ENCODE results near the gene C22orf31.

C22orf31 gene

DNA sequence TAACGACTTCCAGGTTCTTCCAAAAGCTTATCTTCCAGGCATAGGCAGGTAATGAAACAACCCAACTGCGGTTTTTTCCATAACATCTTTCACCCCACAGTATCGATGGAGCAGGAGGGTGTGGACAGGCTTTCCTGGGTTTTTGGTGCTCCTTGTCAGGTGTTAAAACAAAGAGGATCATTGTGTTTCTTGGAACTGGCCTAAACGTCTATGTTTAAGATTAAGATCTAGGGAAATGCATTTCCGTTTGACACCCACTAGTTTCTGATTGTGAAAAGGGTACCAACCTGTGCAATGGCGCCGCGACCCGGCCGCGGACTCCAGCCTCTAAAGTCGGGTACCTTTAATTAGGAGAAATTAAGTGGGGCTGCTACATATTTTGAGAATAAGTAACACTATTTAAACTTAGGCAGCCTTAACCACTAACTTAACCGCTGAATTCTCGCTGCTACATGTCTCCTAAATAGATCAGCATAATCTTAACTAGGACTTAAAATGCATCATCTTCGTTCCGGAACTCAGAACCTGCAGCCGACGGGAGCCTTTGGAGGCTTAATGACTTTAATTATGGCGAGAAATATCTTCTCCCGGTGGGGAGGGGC, 31.5 kb downstream of the C22orf31 start:
- peak in 2 of 56 donors; percentile 8 to 30 for DNase-seq

DNA sequence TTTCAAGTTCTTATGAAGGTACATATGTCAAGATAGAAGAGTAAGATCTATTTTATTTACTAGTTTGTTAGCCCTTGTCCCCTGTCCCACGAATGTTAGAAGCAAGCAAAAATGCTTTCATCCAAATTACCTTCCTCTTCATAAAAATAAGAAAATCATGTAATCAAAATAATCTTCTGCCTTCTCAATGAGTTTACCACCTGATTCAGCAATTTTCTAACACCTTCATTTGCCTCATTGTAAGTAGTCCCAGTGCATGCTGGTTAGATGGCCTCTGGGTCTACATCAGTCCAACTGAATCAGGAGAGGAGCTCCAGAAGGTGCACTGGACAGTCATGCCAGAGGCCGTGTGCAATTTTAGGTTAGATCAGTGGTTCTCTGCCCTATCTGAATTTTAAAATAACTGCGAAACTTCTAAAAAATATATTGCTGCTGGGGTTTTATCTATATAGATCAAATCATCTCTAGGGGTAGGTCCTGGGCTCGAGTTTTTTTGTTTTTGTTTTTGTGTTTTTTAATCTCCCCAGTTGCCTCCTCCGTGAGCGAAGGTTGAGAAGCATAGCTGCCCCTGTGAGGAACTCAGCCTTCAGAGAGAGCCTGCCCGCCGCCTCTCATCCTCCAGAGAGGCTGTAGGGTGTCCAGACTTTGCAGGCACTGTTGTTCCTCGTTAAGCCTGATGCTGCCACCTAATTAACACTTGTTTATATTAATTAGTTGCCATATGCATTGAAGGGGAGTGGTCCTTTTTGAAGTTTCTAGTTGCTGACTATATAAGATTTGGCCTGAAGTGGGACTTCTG, 32.2 kb downstream of the C22orf31 start:
- no peak for DNase-seq

DNA sequence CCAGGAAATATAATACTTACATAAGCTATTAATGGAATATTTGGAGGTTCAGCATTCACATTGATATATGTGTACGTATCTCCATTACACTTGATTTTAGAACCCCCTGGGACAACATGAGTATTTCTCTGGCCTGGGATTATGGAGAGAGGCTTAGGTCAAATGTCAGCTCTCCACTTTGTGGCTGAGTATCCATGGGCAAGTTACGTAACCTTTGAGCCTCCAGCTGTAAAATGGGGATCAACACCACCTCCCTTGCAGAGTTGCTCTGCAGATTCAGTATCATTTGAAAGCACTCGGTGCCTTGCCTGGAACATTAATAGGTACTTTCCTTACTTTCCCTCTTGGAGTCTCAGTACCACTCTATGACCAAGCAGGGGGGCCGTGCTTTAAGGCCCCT, 33.2 kb downstream of the C22orf31 start:
- no peak for DNase-seq

DNA sequence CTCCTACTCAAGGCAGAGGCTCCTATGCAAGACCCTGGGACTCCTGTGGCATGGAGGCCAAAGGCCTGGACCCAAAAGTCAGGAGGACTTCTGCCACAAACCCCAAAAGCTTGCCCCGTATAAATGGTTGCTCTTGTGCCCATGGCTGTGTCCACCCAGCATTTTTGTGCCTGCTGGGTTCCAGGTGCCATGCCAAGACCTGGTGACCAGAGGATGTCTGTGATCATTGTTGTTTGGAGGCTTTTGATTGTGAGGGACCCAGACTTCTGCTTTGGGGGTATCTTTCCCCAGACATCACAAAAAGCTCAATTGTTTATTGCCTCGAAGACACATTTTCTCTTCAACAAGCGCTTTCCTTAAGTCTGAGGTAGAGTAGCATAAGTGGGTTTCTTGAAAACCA, 35.1 kb downstream of the C22orf31 start:
- DNase-seq: no peak

DNA sequence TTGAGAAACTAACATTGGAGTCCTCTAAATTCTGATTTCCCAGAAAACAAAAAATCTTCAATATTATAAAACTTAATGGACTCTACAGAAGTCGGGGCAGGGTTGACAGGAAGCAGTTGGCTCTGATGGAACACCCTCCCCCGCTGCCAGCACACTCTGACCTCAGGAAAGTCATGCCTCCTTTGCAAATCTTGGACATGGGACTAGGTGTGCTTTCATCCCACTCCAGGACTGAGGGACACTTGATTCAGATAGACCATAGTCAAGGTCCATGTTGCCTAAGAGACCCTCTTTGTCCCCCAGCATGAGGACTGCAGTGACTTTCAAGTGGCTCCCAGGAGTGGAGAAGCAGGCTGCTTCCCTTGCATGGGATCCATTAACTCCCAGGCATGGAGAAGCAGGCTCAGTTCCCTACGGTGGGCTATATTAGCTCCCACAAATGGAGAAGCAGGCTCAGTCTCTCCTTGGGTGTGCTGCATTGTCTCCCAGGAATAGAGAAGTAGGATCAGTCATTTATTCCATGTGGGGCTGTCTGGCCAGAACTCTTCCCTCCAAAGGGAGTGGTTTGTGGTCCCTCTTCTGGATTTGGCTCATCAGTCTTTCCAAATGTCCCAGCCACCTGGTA, 38.3 kb downstream of the C22orf31 start:
- DNase-seq: no peak

DNA sequence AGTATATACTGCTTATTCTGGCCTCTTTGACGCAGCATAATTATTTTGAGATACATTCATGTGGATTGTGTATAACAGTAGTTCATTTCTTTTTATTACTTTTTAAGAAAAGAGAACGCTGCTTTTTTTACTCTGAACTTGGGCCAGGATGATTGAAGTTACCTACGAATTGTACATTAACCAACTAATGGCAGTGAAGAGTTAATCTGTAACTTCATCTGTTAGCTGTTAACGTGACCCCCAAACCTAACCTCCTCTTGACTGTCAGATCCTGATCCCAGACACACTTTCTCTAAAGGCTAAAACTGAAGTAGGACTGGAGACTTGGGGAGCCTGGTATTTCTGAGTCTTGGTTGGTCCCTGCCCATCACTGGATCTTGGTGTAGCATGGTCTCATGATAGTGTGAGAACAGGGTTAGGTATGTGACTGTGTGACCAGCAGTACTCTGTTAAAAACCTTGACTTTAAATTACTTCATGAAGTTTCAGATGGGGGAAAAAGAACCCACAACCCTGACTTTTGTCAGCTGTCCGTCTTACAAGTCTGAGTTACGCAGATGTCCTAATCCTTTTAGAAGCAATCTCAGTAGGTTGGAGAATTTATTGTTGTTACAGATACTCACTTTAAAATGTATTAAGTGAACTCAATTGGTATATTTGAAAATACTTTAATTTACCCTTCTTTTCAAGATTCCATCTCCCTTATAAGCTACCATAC, 39.4 kb downstream of the C22orf31 start:
- no peak for DNase-seq

DNA sequence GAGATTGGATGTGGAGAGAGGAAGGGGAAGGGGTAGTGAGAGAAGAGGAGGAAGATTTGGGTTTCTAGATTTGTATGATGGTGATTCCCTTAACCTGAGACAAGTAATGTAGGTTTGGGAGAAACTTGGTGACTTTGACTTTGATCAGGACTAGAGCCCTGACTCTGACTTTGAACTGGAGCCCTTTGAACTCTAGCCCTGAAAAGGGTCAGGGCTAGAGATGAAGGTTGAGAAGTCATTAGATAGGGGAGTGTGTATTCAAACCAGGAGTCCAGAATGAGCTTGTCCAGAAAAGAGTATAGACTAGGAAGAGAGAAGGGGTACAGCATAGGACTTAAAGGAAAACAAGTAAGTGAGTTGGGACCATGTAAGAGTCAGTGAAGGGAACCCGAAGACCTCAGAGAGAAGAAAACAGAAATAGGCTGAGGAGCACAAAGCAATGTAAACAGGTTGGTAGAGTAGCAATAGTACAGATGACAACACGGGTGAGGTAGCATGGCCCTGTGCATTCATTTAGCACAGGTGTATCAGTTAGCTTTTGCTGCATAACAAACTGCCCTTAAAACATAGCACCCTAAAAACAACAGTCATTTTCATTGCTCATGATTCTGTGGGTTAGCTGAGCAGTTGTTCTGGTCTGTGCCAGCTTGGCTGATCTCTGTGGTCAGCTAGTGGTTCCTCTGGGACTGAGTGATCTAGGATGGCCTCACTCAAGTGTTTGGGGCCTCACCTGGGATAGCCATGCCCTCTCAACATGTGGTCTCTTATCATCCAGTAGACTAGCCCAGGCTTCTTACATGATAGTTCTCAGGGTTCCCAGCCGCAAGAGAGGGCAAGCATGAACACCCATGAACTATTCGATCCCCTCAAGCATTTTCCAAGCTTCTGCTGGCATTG, 43.1 kb downstream of the C22orf31 start:
- DNase-seq: no peak

DNA sequence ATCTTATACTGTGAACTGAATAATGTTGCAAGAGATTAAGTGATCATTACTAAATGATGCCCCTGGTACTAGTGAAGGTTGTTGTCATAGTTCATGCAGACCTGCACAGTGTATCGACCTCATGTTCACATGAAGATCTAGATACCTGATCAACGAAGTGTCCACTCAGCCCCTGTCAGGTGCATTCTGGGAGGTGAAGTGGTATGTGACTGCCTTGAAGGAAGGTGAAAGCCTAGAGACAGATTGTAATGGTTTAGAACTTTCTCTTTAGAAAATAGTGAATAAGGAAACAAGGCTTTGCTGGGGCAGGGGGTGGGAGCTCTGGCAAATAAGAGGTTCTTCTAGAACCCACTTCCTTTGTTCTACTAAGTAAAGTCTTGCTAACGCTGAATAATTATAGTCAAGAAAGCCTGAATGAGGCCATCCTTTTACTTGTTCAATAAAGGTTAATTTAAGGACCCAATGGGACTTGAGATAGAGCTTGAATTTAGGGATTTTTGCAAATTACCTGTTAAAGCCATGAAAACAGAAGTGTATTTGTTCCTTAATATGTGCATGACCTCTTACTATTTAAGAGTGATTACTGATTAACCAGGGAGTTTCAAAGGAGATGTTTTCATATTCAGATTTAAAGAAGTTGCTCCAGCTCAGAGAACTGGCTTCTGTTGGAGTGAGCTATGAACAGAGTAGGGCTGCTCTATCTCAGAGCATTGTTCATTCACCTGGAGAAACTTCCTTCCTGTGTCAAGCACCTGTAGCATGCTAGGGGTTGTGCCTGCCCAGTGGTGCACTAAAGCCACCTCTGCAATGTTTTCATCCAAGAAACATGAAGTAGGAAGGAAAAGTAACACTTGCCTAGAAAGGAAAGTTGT, 45.3 kb downstream of the C22orf31 start:
- no peak for DNase-seq

DNA sequence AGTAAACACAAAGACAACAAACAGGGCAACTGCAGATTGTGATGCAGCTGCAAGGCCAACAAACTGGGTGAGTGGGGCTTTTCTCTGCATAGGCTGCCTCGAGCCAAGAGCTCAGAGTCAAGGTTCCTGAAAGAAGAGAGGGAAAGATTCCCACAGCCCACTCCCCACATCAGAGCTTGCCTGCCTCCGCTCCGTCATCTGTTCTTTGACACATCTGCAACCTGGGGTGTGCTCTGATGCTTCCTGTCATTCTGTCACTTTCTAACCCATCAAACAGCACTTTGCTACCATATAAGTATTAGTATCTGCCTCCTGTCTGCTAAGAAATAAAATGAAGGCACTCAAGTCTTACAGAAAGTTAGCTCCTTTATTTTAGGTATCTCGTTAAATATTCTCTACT, 46.9 kb downstream of the C22orf31 start:
- peak in 8 of 56 donors; percentile 5 to 28 (median 20) for DNase-seq

DNA sequence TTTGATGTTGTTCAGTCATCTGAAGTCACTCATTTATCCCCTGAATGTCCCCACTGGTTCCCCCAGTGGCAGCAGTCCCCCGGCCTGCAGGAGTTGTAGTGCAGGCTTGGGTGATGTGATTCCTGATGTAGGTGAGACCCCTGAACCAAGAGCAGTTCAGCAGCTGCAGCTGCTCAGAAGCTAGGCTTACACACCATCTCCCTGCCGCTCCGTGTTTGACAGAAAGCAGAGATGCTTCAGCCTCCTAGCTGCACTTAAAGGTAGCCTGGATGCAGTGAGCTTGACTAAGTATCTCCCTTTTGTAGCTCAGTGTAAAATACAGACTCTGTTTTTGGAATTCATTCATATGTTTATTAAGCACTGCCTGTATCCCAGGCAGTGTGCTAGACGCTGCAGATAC, 47.3 kb downstream of the C22orf31 start:
- DNase-seq: peak in 2 of 56 donors; percentile 3 to 24

DNA sequence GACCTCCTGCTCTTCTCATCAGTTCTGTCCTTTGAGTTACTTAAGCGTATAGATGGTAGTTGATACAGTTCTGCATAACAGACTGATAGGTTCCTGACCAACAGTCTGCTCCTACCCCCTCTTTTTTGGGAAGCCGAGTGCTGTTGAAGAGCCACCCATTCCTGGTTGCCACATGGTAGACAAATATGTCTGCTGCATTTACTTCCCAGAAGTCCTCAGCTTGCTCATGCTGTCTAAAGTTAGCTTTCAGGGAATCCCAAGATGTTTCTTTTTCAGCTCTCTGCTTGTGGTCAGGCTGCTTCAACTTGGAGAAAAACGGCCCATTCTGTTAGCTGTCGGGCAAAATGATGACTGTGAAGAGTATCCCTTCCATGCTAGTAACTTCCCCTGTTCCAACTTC, 48.7 kb downstream of the C22orf31 start:
- DNase-seq: no peak

DNA sequence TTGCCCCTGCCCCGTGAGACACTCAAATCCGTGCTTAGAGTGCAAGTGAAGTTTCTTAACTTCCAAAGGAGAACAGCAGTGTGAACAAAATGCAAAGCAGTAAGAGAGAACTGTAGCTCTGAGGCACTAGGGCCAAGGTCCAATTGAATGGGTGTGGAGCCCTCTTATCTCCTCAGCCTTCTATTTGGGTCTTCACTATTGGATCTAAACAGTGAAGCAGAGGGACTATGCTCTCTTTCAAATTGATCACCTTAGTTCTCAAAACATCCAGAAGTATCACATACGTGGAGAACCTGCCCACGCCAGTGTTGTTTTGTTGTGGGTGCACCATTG, 49.6 kb downstream of the C22orf31 start:
- no peak for DNase-seq

DNA sequence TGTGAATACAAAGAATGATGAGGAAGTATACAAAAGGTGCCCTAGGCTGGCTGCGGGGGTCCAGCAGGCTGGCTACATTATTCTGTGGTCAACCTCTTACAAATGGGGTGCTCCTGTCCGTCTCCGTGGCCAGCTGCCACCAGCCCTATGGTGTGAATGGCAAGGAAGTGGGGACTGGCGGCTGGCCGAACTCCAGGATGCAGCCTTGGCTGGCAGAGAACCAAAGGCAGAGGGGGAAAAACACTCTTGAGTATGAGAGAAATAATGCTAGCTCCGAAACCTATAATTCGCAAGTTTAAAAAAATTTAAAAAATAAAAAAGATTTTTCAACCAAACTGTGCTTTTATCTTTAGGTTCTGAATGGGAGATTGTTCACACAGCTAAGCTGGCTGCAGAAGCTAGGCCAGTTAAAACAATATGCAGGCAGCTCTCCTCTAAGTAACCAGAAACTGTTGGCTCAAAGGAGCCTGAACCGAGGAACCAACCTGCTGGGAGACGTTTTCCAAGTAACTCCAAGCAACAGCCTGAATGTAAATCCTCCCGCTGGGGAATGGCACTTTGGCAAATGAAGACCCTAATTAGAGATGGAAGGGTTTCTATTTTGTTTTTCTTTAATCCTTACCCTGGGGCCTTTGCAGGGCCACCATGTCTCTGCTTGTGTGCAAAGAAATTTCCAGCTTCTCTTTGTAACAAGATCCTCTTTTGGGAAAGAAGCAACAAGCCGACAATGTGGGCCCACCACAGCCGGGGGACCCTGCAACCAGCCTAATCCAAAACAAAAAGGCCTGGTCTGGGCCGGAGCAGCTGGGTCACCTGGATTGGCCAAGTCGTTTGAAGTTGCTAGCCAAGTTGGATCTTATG, 50.2 kb downstream of the C22orf31 start:
- DNase-seq: peak in 35 of 56 donors; percentile 10 to 79 (median 35)

DNA sequence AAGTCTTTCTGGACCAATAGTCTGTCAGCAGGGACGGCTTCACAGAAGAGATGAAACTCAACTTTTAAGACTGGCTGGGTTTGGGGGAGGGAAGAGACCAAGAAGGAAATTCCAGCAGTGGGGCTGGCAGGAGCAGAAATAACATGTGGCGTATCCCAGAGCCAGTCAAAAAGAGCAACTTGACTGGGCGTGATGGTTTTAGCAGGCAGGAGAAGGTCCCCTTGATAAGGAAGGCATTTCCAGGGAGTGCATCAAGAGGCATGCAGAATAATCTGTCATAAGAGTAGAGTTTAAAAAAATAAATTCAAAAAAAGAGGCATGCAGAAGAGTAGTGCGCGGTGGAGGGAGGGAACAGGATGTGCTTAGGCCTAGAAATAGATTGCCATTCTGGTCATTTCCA, 52.5 kb downstream of the C22orf31 start:
- no peak for DNase-seq

Measured in nucleus accumbens (tissue), 56 donors.